Endothelial cell of umbilical vein (primary cell): ENCODE measurements around the gene NANOS3. TPM values are rescaled to one million over a fixed set of nuclear protein-coding genes. Genes with fewer than 3 reads are reported as not detected.

ENCODE experiments used
- BruUV-seq: library from RNA; stranded (reverse); fragments of 400-500 nt; replicated peaks from 2 replicates; lab custom pipeline; 2021; lab: Mats Ljungman, UMichigan
- CTCF ChIA-PET: fragments of 300-600, 350-600 bp; sonication (Branson Sonifier 250); formaldehyde crosslinking; loops from one replicate; lab custom pipeline; 2021; ENCODE audit warnings: antibody characterized with exemption, inconsistent platforms; lab: Charles Lee
- POLR2A ChIA-PET: fragments of 300-600, 350-600 bp; sonication (Branson Sonifier 250); formaldehyde crosslinking; loops from one replicate; lab custom pipeline; 2021; ENCODE audit warnings: antibody characterized with exemption, inconsistent platforms; lab: Charles Lee
- DNase-seq: peaks from one replicate; pipeline ENCODE4 v3.0.0-alpha.2; 2011; ENCODE audit warnings: low read depth, low spot score
- FAIRE-seq: peaks from 2 replicates; lab custom pipeline; 2011; peaks lifted over from hg19 to GRCh38; lab: Jason Lieb, UNC
- H2AFZ ChIP-seq: 2 replicates; pipeline ENCODE4 v1.6.0; 2012; ENCODE audit warnings: low read depth, low read length, control low read depth, inconsistent platforms
- H3K27ac ChIP-seq: 2 replicates; pipeline ENCODE4 v1.5.1; 2011; ENCODE audit warnings: low read depth, mild to moderate bottlenecking, control low read depth, low read length, moderate library complexity; ENCODE audit not compliant: insufficient read depth
- H3K27me3 ChIP-seq, 2 experiments: 2 replicates each; pipeline versions ENCODE4 v1.6.0 to v1.6.1; 2011; ENCODE audit warnings: low read length in 2 of 2, mixed read lengths in 1 of 2; ENCODE audit not compliant: control insufficient read depth in 2 of 2, insufficient read depth in 2 of 2
- H3K36me3 ChIP-seq, 2 experiments: 2 replicates in 1 of 2; 3 replicates in 1 of 2; pipeline ENCODE4 v1.5.1; 2011; ENCODE audit warnings: low read length in 2 of 2, mild to moderate bottlenecking in 1 of 2, moderate library complexity in 1 of 2; ENCODE audit not compliant: control insufficient read depth in 2 of 2, insufficient read depth in 2 of 2; ENCODE audit errors: extremely low read depth in 1 of 2
- H3K4me1 ChIP-seq: 3 replicates; pipeline ENCODE4 v1.5.1; 2011; ENCODE audit warnings: mild to moderate bottlenecking, low read length; ENCODE audit not compliant: control insufficient read depth, insufficient read depth; ENCODE audit errors: extremely low read depth
- H3K4me2 ChIP-seq: 2 replicates; pipeline ENCODE4 v1.6.1; 2011; ENCODE audit warnings: low read length, control low read depth, mixed read lengths; ENCODE audit not compliant: insufficient read depth
- H3K4me3 ChIP-seq, 3 experiments: fragments of 200-600 bp in 1 of 3; sonication (generic), shearing (Covaris generic) in 1 of 3; replicated peaks in 1 of 3; 2 replicates each; pipeline ENCODE4 v1.5.1; 2011 to 2016; ENCODE audit warnings: control low read depth in 3 of 3, low read length in 3 of 3, mild to moderate bottlenecking in 2 of 3, inconsistent platforms in 1 of 3, low read depth in 1 of 3, moderate library complexity in 1 of 3; ENCODE audit not compliant: insufficient read depth in 1 of 3
- H3K79me2 ChIP-seq: 2 replicates; pipeline ENCODE4 v1.6.0; 2012; ENCODE audit warnings: low read length, inconsistent platforms; ENCODE audit not compliant: control insufficient read depth, insufficient read depth
- H3K9ac ChIP-seq: replicated peaks from 2 replicates; pipeline ENCODE3; 2011; ENCODE audit warnings: low read length, control low read depth; ENCODE audit not compliant: insufficient read depth; ENCODE audit errors: extremely low read depth
- H3K9me1 ChIP-seq: replicated peaks from 3 replicates; pipeline ENCODE4 v1.6.0; 2011; ENCODE audit warnings: mild to moderate bottlenecking, low read length; ENCODE audit not compliant: control insufficient read depth, insufficient read depth; ENCODE audit errors: extremely low read depth
- H3K9me3 ChIP-seq: replicated peaks from 2 replicates; pipeline ENCODE4 v1.5.1; 2012; ENCODE audit warnings: low read length, inconsistent platforms; ENCODE audit not compliant: control insufficient read depth, insufficient read depth
- H4K20me1 ChIP-seq: replicated peaks from 2 replicates; pipeline ENCODE3; 2011; ENCODE audit warnings: mild to moderate bottlenecking, low read length; ENCODE audit not compliant: control insufficient read depth, insufficient read depth; ENCODE audit errors: extremely low read depth
- CTCF ChIP-seq, 2 donors: IDR thresholded peaks; 1 replicate in 1 of 2; 2 replicates in 1 of 2; pipeline ENCODE4 v1.5.1; 2011; ENCODE audit warnings: low read length in 2 of 2, mild to moderate bottlenecking in 2 of 2, moderate library complexity in 2 of 2, control low read depth in 1 of 2, inconsistent platforms in 1 of 2, low read depth in 1 of 2; ENCODE audit not compliant: insufficient read depth in 1 of 2; ENCODE audit errors: extremely low read depth in 1 of 2
- EZH2 ChIP-seq: IDR thresholded peaks from 2 replicates; pipeline ENCODE4 v1.6.1; 2012; ENCODE audit warnings: borderline replicate concordance, low read depth, mild to moderate bottlenecking, moderate library complexity, low read length, inconsistent platforms; ENCODE audit not compliant: severe bottlenecking
- FOS ChIP-seq: IDR thresholded peaks from 2 replicates; pipeline ENCODE4 v1.6.1; 2011; ENCODE audit warnings: mild to moderate bottlenecking, low read length, moderate library complexity, borderline replicate concordance; ENCODE audit not compliant: insufficient read depth
- GATA2 ChIP-seq: IDR thresholded peaks from 2 replicates; pipeline ENCODE4 v1.7.0; 2011; ENCODE audit warnings: low read depth, mild to moderate bottlenecking, moderate library complexity, mixed read lengths, low read length; ENCODE audit not compliant: insufficient read length, insufficient read depth
- JUN ChIP-seq: IDR thresholded peaks from 2 replicates; pipeline ENCODE4 v1.6.1; 2011; ENCODE audit warnings: borderline replicate concordance, low read depth; ENCODE audit not compliant: insufficient read length, insufficient read depth
- MAX ChIP-seq: IDR thresholded peaks from 2 replicates; pipeline ENCODE4 v1.6.1; 2011; ENCODE audit not compliant: insufficient read depth, insufficient read length
- MYC ChIP-seq: IDR thresholded peaks from one replicate; pipeline ENCODE4 v1.6.1; 2011; ENCODE audit warnings: mild to moderate bottlenecking, low read depth, low read length
- POLR2A ChIP-seq: IDR thresholded peaks from 2 replicates; pipeline ENCODE4 v1.6.1; 2012; ENCODE audit warnings: low read depth, mild to moderate bottlenecking, control low read depth, low read length
- POLR2AphosphoS5 ChIP-seq: IDR thresholded peaks from 2 replicates; pipeline ENCODE4 v1.6.1; 2012; ENCODE audit warnings: low read depth, mild to moderate bottlenecking, control low read depth, low read length, moderate library complexity; ENCODE audit not compliant: insufficient read depth
- dilution Hi-C: fragments of 300-500 bp; cut with MboI; formaldehyde crosslinking; loops from one replicate; pipeline ENCODE4 v1.15.0; 2019; ENCODE audit warnings: low sequenced_read_pairs; ENCODE audit not compliant: extremely low pct_ligation_motif_present
- intact Hi-C: fragments of 100-400 bp; cut with micrococcal nuclease; formaldehyde crosslinking; loops from one replicate; pipeline ENCODE4 v1.10.0; 2022
- polyA plus RNA-seq, 4 experiments: library from polyadenylated mRNA; depleted of rRNA in 3 of 4; stranded (reverse) in 3 of 4; unstranded in 1 of 4; fragments of >200 nt; gene quantifications; 2 replicates each; pipeline versions ENCODE4 v1.2.1 to v1.2.3, GENCODE V29; 2011 to 2012; ENCODE audit warnings: missing spikeins in 1 of 4
- total RNA-seq: library from RNA; stranded (reverse); gene quantifications from 2 replicates; pipeline ENCODE4 v1.2.3, GENCODE V29; 2021

Gene NANOS3
- total and polyA plus RNA-seq, 2 donors (not counting 3 experiments of a cell fraction or from before 2014, with no cell fraction given), result 1.0 to 4.4 TPM

- no TSS peak for BruUV-seq
- Histone ChIP-seq H3K9me3 (no peaks in the 10 kb centered on the region), H3K4me3 (no peak overlapping the region), H3K9me1 (no peaks in the 10 kb centered on the region), H4K20me1 (no peaks in the 10 kb centered on the region), H3K4me2 (no peak overlapping the region), H3K9ac (peak overlapping the region; percentile 96), H3K4me1 (peaks cover 44% of the 10 kb centered on the region), H3K27ac (peak overlapping the region; percentile 99), H3K79me2 (no peaks in the 10 kb centered on the region), H3K36me3 (no peaks in the 10 kb centered on the region), H3K27me3 (no peaks in the 10 kb centered on the region), H2AFZ (no peak overlapping the region)
- intact Hi-C loops, result no loop called here
- POLR2A ChIA-PET, result interaction anchor here (2.4 kb wide), 1 partner anchor 12 kb away, joined by 12 read pairs; no protein-coding TSS in a partner anchor
- CTCF ChIA-PET, result interaction anchor here (3.1 kb wide), 1 partner anchor 14 kb away, joined by 19 read pairs; no protein-coding TSS in a partner anchor
- FAIRE-seq (no peak), DNase-seq (no peak)
- dilution Hi-C loops, result no loop called here
- TF ChIP-seq GATA2, result no peak
These were observed 28.6 kb upstream of the NANOS3 start for GRCh38 chr19:13848340-13848677.

- H3K4me2 ChIP-seq, result no peak overlapping the region
These were observed 27.9 kb upstream of the NANOS3 start for GRCh38 chr19:13848798-13849676.

More at GRCh38 chr19:13848798-13849676, 27.9 kb upstream of the NANOS3 start:
- dilution Hi-C loops (no loop called here), intact Hi-C loops (no loop called here)
- Histone ChIP-seq H3K9me1 (no peaks in the 10 kb centered on the region), H4K20me1 (no peaks in the 10 kb centered on the region), H3K79me2 (no peaks in the 10 kb centered on the region), H3K9me3 (no peaks in the 10 kb centered on the region), H3K4me3 (no peak overlapping the region), H2AFZ (no peak overlapping the region), H3K27ac (peak overlapping the region; percentile 24), H3K4me1 (peaks cover 37% of the 10 kb centered on the region), H3K9ac (no peak overlapping the region), H3K27me3 (no peaks in the 10 kb centered on the region), H3K36me3 (no peaks in the 10 kb centered on the region)
- DNase-seq (no peak), FAIRE-seq (no peak)
- CTCF ChIA-PET, result no interaction called here
- TF ChIP-seq GATA2, result no peak
- TF ChIP-seq CTCF (IDR thresholded peaks at IDR 0.05; ENCODE audit: extremely low read depth in 1 of 2, insufficient read depth in 1 of 2, low read depth in 1 of 2, low read length in 2 of 2), result no peak
- TF ChIP-seq POLR2AphosphoS5, result no peak
- TF ChIP-seq JUN, result no peak
- no peak for TF ChIP-seq FOS
- TF ChIP-seq MYC, result no peak
- no peak for TF ChIP-seq EZH2
- TF ChIP-seq MAX, result no peak
- no peak for TF ChIP-seq POLR2A
- BruUV-seq, result no TSS peak
- POLR2A ChIA-PET, result interaction anchor here (1.0 kb wide), 1 partner anchor 13 kb away, joined by 4 read pairs; no protein-coding TSS in a partner anchor
